Measurements from ENCODE around the gene SRPK3.
"Not testable (repeated sequence)": the region's sequence is repeated elsewhere in the genome, so short reads cannot be mapped to it uniquely, and the experiment has no call there.

Gene SRPK3

GRCh38 chrX:153804621-153805020 lies 23.8 kb downstream of the SRPK3 start:
- no peak for DNase-seq (ENCODE audit: low read depth in 2 of 2, low spot score in 1 of 2)

GRCh38 chrX:153805436-153805835 lies 24.6 kb downstream of the SRPK3 start:
- no peak for DNase-seq (ENCODE audit: low read depth in 2 of 2, low spot score in 1 of 2)

GRCh38 chrX:153806999-153807575 lies 26.2 kb downstream of the SRPK3 start:
- no peak for DNase-seq (ENCODE audit: low read depth in 2 of 2, low spot score in 1 of 2)

GRCh38 chrX:153807976-153808375 lies 27.1 kb downstream of the SRPK3 start:
- no peak for DNase-seq (ENCODE audit: low read depth in 2 of 2, low spot score in 1 of 2)

GRCh38 chrX:153812220-153812619 lies 31.4 kb downstream of the SRPK3 start:
- DNase-seq (ENCODE audit: low read depth in 2 of 2, low spot score in 1 of 2): no peak

GRCh38 chrX:153813161-153813560 lies 32.3 kb downstream of the SRPK3 start:
- no peak for DNase-seq (ENCODE audit: low read depth in 2 of 2, low spot score in 1 of 2)

- DNase-seq (ENCODE audit: low read depth in 2 of 2, low spot score in 1 of 2): no peak
Measured at GRCh38 chrX:153814591-153815315, 33.9 kb downstream of the SRPK3 start.

- DNase-seq (ENCODE audit: low read depth in 2 of 2, low spot score in 1 of 2): no peak
Measured at GRCh38 chrX:153816831-153817690, 36.2 kb downstream of the SRPK3 start.

- DNase-seq (ENCODE audit: low read depth in 2 of 2, low spot score in 1 of 2): not testable (repeated sequence)
Measured at GRCh38 chrX:153818064-153818463, 37.2 kb downstream of the SRPK3 start.

GRCh38 chrX:153818571-153819383 lies 37.9 kb downstream of the SRPK3 start:
- DNase-seq (ENCODE audit: low read depth in 2 of 2, low spot score in 1 of 2): no peak

- no peak for DNase-seq (ENCODE audit: low read depth in 2 of 2, low spot score in 1 of 2)
Measured at GRCh38 chrX:153819384-153820040, 38.7 kb downstream of the SRPK3 start.

- DNase-seq (ENCODE audit: low read depth in 2 of 2, low spot score in 1 of 2): no peak
Measured at GRCh38 chrX:153820601-153821000, 39.8 kb downstream of the SRPK3 start.

- no peak for DNase-seq (ENCODE audit: low read depth in 2 of 2, low spot score in 1 of 2)
Measured at GRCh38 chrX:153821066-153821465, 40.2 kb downstream of the SRPK3 start.

- no peak for DNase-seq (ENCODE audit: low read depth in 2 of 2, low spot score in 1 of 2)
Measured at GRCh38 chrX:153824348-153824747, 43.5 kb downstream of the SRPK3 start.

- DNase-seq (ENCODE audit: low read depth in 2 of 2, low spot score in 1 of 2): no peak
Measured at GRCh38 chrX:153825042-153825441, 44.2 kb downstream of the SRPK3 start.

GRCh38 chrX:153827016-153827415 lies 46.2 kb downstream of the SRPK3 start:
- DNase-seq (ENCODE audit: low read depth in 2 of 2, low spot score in 1 of 2): no peak

- no peak for DNase-seq (ENCODE audit: low read depth in 2 of 2, low spot score in 1 of 2)
Measured at GRCh38 chrX:153827903-153828302, 47.1 kb downstream of the SRPK3 start.

- no peak for DNase-seq (ENCODE audit: low read depth in 2 of 2, low spot score in 1 of 2)
Measured at GRCh38 chrX:153828308-153828707, 47.5 kb downstream of the SRPK3 start.

- no peak for DNase-seq (ENCODE audit: low read depth in 2 of 2, low spot score in 1 of 2)
Measured at GRCh38 chrX:153828723-153829548, 48.1 kb downstream of the SRPK3 start.

- DNase-seq (ENCODE audit: low read depth in 2 of 2, low spot score in 1 of 2): no peak
Measured at GRCh38 chrX:153829549-153829798, 48.6 kb downstream of the SRPK3 start.
